GM21447 (cell line): ENCODE results near the gene SLC5A9.

ENCODE experiments used
- ATAC-seq: cut with Tn5 transposase; IDR thresholded peaks from one replicate; pipeline ENCODE4 v1.9.1; 2021; ENCODE audit not compliant: unreplicated experiment

Gene SLC5A9

DNA sequence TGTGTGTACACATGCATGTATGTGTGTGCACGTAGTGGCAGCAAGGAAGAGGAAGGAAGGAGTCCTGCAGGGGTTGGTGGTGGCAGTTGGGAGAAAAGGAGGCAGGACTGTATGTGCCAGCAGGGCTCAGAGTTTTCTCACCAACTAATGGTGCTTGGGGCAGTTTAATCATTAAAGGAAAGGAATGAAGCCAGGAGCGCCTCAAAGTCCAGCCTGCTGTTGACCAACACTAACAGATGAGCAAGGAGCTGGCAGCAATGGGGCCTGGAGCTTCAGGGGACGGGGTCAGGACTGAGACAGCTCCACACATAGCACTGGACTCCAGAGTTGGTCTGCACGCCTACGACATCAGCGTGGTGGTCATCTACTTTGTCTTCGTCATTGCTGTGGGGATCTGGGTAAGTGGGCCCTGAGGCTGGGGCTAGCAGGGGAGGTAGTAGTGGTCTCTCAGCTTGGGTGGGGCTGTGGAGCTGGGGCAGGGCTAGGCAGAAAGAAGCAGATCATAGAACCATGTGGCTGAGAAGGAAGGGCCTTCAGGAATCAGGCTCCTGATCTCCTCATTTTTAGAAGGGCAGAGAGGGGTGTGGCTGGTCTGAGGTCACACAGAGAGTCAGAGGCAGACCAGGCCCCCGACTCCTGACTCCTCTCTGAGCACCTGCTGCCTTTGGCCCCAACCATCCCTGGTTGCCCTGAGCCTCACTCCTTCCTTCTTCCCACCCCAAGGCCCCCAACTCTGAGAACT is at the start of gene SLC5A9:
Gene SLC5A9 (plus strand): TSS at position 216 of the 742 bp plus-strand sequence. CDS start 21 bp downstream, at position 237.
- ATAC-seq = no peak

DNA sequence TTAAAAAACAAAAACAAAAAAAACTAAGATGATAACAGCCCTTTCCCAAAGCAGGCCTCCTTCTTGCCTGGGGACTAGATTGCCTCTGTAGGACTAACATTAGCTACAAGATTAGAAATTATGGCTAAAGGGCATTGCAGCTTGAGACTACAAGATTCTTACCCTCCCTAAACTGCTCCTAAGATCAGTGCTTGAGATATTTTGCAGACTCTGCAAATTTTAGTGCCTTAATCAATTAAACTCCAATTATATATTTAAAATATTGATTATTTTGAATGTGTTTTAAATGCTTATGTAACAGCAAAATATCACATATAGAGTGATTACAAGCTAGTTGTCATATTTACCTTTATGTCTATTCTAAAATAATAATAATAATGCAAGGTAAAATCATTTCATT is 47.4 kb upstream of the SLC5A9 start:
- ATAC-seq = no peak

DNA sequence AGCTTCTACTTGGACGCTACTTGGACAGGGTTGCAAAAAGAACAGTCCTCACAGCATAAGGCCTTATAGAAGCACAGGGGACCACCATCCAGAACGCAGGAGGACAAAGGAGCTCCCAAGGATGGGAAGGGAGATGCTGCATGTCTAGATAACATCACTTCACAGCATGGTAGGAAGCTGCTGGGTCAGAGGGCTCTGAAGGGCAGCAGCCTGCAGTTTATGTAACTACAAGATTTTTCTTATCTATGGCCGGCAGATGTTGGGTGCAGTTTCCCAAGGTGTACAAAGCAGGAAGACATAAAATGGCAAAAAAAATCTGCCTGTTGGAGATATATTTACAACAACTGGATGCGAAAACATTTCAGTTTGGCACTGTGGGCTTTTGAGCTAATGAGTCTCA is 45.3 kb upstream of the SLC5A9 start:
- no peak for ATAC-seq

DNA sequence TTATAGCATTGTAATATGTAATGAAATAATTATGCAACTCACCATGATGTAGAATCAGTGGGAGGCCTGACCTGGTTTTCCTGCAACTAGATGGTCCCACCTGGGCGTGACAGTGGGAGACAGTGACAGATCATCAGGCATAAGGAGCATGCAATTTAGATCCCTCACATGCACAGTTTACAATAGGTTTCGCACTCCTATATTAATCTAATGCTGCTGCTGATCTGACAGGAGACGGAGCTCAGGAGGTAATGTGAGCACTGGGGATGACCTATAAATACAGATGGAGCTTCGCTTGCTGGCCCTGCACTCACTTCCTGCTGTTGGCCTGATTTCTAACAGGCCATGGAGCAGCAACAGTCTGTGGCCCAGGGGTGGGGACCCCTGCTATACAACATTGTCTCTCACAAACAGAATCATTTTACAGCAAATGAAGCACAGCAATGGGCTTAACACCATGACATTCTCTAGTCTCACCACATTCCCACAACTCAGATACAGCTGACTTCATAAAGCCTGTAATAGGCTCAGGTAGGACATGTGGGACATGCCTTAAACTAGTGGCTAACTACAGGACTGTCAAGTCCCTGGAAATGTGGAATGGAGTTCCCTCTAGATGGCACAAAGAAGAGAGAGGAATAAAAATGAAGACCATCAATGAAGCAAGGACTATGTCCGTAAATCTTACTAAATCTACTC is 40.7 kb upstream of the SLC5A9 start:
- ATAC-seq = peak; percentile 22

DNA sequence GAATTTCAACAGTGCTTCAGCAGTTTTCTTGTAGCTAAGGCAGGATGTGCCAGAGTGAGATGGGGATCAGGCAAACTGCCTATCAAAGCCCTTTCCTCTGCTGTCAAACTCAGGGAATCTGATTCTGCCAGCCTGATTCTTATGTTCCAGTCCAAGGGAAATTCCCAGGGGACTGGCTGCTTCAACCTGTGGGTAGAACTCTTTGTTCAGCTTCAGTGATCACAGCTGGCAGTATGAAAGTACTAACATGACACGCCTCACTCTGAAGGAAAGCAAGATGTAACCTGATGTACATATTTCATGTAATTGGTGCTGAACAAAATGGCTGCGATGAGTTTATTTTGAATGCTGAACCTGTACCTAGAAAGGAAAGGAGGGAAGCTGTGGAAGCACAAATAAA is 40.1 kb upstream of the SLC5A9 start:
- peak; percentile 79 for ATAC-seq

DNA sequence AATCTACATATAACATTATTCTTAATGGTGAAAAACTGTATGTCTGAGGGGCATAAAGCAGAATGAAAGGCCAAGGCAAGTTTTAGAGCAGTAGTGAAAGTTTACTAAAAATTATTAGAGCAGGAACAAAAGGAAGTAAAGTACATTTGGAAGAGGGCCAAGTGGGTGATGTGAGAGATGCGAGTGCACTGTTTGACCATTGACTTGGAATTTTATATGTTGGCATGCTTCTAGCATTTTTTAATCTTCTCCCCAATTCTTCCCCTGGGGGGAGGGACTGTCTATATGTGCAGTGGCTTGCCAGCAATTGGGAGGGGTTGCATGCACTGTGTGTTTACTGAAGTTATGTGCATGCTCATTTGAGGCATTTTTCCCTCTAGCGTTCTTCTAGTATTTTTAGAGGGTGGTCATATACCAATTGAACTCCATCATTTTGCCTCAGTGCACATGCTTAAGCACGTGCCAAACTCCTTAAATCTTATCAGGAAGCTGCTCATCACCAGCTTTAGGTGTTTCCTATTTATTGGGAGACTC is 36.1 kb upstream of the SLC5A9 start:
- no peak for ATAC-seq

DNA sequence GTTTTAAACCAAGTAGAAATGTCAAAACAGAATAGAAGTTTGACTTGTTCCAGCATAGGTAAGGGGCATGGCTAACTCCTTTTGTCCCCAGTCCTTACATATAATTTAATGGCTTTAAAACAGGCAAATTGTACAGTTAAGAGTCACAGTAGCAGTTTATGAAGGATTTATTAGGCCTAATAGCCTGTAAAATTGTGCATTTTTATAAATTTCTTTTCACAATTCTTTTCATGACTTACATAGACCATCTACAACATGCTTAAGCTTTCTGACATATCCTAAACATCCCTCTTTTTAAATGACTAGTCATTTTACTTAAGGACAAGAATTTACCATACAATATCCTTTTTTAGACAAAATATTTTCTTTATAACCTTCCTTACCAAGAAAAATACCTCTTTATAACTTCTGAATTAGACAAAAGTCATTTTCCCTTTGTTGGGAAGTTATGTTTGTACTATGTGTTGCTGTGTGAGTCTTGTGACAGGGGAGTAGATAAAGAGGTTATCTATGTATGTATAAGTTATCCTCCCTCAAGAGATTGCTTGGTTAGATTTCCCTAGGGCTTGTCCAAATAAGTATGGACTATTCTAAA is 34.5 kb upstream of the SLC5A9 start:
- no peak for ATAC-seq

DNA sequence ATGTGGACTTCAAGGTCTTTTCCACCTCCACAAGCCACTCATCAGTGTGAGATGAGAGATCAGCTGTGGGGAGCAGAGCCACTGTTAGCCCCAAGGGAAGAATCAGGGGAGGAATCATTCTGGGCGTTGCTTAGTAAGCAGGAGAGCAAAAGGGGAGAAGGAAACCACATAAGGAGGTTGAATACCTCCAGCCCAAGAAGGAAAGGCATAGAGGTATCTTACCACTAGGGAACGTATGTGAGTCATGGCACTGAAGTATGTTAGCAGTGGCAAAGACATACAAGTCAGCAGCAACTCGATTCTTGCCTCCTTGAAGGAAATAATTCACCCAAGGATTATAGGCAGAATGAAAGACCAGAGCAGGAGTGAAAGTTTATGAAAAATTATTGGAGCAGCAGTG is 31.6 kb upstream of the SLC5A9 start:
- no peak for ATAC-seq

DNA sequence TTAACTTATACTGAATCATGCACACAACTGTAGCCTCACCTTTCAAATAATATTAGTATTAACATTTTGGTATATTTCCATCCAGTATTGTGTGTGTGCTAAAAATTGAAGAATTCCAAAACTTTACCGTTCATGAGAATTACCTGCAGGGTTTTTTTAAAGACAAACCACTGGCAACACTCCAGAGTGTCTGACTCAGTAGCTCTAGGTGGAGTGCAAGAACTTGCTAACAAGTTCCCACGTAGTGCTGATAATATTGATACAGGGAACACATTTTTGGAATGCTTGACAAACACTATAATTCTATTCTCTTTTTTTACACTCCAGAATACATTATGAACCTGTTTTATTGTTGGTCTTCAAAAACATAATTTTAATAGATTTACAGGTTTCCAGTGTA is 27.7 kb upstream of the SLC5A9 start:
- ATAC-seq = no peak

DNA sequence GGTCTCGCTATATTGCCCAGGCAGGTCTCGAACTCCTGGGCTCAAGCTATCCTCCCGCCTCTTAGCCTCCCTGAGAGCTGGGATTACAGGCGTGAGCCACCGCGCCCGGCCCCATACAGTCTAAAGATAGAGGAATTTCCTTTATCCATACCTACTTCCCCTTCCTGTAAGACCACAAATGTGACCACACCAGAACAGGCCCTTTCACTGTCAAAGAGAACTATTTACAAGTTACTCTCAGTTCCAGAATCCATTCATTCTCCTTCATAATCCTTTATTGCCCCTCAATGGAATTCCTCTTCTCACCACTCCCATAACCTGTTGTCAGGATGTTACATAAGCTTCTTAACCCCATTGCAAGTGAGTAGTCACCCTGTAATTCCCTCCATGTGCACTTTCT is 26.3 kb upstream of the SLC5A9 start:
- no peak for ATAC-seq

DNA sequence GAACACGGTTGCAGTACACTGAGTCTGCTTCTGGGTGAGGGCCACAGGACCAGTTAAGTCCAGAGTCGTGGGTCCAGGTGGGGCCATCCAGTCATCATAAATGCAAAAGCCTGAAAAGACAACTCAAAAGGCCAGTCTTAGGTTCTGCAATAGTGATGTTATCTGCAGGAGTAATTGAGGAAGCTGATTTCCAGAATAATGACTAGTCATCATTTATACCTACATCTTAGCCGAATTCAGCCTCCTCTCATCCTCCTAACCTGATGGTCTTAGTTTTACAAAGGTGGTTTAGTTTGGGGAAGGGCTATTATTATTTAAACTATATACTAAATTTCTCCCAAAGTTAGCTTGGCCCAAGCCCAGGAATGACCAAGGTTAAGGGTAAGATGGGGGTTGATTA is 23.5 kb upstream of the SLC5A9 start:
- ATAC-seq = no peak

DNA sequence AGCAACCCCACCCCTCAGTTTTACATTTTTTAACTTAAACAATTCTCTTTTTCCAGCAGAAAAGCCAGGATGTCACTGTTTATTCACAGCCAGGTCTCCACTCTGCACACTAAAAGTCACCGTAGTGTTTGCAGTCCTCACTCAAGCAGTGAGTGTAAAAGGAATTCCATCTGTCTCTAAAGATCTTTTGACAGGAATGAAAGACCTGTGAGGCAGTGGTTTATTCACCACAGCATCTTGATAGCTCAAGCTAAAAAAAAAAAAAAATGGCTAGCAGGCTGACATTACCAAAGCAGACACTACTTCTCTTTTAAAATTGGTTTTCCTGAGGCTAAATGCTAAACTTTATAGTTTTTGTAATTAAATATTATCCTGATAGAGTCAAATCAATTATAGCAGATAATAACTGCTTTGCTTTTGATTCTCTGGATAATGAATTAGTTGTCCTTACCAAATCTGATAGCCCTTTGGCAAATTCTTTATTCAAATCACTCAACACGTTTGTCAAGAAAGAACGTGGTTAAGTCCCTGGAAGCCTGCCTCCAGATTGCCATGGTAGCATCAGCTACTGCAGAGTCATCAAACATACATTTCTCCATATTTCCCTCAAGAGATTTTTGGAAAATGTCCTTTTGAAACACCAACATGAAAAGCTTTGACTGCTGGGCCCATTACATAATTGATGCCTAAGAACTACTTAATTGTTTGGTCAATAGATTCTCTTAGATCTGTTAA is 22.2 kb upstream of the SLC5A9 start:
- ATAC-seq = no peak

DNA sequence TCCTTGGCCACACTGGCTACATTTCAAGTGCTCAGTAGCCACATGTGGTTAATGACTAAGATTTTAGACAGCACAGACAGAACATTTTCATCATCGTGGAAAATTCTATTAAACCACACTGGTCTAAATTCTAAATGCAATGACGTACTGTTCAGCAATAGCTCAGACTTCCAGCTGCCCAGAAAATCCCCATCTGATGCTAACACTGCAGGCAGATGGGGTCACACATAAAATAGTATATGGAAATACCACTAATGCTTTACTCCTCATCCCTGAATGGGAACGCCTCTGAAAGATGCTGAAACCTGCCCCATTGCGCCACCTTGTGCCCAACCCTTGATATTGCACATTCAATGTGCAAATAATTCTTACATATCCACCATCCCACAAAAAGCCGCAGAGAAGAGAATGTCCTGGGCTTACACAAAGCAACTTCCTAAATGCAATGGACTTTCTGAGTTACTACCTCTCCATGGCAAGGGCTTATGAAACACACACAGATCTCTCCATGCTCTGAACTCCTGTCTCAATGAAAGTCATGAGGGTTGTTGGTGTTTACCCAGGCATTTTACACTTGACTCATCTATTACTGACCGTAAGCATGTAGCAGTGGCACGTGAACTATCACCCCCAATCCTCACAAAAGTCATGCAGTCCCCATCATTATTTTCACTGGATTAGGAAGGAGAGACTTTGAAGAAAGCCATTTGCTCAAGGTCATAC is 20.3 kb upstream of the SLC5A9 start:
- ATAC-seq = peak; percentile 59

DNA sequence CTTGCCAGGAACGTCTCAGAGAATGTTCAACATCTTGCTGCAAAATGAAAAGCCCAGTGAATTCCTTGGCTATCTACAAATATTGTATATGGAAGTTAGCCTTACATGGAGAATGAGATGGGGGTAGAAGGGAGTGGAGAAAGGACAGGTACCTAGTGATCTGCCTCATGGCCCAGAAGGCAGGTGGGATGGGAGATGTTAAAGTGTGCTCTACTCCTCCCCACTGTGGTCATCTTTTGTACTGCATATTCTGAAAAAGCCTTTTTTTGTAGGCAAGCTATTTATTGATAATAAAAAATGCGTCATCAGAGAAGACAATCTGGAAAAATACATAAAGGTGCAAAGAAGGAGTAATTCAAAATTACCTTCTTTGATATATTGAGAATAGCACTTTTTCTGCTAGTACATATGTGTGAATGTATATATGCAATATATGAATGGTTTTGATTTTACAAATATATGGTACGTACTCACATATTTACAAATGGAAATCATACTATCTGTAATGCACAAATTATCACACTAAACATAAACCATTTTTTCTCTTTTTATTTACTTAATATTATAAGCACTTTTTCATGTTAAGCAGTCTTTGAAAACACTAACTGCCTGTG is 19.1 kb upstream of the SLC5A9 start:
- ATAC-seq = no peak

DNA sequence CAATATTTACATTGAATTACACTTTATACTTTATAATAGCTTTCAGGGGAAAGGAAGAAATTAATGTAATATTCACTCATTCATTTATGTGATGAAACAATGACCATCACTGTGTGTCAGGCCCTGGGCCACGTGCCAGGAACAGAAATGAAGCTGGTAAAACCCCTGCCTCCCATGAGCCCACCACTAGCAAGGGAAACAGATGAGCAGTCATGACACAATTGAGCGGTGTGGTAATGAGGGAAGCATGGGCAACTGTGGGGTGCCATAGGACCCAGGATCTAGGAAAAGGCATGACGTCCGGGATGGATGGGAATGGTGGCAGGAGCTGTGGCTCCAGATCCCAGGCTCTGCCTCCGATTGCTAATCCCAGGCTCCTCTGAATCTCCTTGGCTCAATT is 17.0 kb upstream of the SLC5A9 start:
- ATAC-seq = no peak

DNA sequence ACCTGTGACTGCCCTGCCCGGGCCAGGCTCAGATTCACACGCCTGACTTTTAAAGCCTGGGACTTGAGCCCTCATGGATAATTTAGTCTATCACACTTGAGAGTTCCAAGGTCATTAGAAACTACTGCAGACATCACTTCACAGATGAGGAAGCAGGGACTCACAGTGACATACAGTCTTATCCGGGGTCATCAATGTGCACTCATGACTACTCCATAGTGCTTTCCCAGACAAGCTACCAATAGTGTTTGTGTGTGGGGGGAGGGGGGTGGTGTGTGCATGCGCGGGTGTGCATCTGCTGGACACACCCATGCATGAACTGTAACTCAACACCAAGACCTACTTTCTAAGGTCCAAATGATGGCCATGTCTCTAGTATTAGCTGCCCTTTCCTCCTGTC is 16.1 kb upstream of the SLC5A9 start:
- no peak for ATAC-seq

DNA sequence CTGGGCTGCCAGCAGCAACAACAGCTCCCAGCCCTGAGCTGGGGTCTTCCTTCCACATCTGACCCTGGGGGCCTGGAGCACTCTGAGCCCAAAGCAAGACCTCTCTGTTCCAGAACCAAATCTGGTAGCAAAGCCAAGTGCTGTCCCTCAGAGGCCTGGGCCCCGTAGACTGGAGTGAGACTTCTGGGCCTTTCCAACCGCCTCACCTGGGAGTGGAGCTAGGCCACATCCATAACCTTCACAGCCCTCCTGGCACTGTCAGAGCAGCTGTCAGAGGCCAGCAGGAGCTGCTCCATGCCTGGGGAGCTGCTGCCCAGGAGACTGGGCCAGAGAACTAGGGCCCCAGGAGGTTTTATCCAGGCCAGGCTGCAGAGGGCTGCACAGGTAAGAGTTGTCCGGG is 15.4 kb upstream of the SLC5A9 start:
- no peak for ATAC-seq

DNA sequence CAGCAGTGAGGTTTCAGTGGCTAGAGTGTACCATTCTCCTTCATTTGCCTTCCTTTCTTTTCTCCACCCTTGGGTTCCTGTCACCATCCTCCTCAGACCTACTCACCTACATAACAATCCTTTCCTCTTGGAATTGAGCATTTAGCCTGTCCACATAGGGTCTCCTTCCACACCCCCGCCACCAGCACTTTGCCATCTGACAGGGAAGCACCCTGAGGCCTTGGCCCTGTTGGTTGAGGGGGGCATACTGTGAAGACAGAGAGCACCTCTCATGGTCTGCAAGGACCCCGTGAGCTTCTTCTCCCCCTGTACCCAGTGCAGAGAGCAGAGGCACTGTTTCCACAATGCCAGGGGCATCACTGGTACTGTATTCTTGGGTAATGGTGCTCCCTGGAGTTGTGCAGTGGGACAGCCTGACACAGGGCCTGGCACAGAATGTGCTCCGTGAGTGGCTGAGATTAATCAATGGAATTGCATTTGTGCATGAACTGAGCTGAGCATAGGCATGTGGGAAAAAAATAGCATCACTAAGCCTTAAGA is 14.9 kb upstream of the SLC5A9 start:
- ATAC-seq = no peak

DNA sequence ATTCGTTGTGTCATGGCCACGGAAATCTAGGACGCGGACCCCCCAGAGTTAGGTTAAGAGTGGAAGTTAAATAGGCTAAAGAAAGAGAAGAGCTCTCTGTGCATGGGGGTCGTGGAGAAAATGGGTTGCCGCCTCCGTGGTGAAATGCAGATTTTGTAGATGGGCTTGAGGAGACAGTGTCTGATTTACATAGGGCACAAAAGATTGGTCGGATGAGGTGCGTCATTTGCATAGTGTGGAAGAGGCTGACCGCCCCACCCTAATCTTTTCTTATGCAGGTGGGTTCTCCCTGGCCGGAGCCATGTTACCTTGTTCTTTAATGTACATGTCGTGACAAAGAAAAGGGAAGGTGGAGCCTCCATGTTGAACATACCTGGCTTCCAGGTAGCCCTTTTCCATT is 14.3 kb upstream of the SLC5A9 start:
- no peak for ATAC-seq

DNA sequence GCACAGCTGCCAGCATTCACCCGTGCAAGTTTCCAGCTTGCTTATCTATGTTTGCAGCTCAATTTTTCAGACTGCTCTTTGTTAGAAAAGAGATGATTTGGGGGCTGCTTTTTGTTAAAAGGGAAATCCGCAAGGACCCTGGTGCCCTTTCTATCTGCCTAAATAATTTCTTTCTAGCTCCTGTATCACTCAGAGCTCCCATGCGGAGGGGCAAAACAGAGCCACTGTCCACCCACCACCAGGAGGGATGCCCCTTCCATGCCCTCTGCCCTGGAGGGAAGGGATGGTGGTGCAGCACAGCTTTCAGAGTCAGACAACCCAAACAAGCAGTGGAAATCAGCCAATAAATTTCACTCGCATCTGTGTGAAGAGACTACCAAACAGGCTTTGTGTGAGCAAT is 13.9 kb upstream of the SLC5A9 start:
- no peak for ATAC-seq
